Measurements from ENCODE around the gene SERTM1.

- TF ChIP-seq CTCF (IDR thresholded peaks at IDR 0.05; ENCODE audit: extremely low read depth in 1 of 2, insufficient read depth in 1 of 2, low read depth in 1 of 2, low read length in 2 of 2) (no peak), EZH2 (IDR thresholded peaks at IDR 0.05; ENCODE audit: borderline replicate concordance, low read depth, low read length, severe bottlenecking) (no peak), POLR2A (IDR thresholded peaks at IDR 0.05; ENCODE audit: low read depth, low read length) (no peak), JUN (IDR thresholded peaks at IDR 0.05; ENCODE audit: borderline replicate concordance, insufficient read depth, insufficient read length, low read depth) (no peak), GATA2 (IDR thresholded peaks at IDR 0.05; ENCODE audit: insufficient read depth, insufficient read length, low read depth, low read length) (no peak)
Measured at GRCh38 chr13:36665630-36666029, 8.2 kb upstream of the SERTM1 start.

Measured in endothelial cell of umbilical vein (primary cell).